DND-41 (cell line): ENCODE results near the gene RALGPS2.

Experiments used
- EZH2 ChIP-seq: IDR thresholded peaks from 3 replicates; pipeline ENCODE4 v1.6.1; 2012; ENCODE audit warnings: borderline replicate concordance, low read depth, mild to moderate bottlenecking, moderate library complexity, low read length, inconsistent platforms; ENCODE audit not compliant: severe bottlenecking
- TF ChIP-seq, protein P1 (sequence below): IDR thresholded peaks from 2 replicates; pipeline ENCODE4 v1.5.1; 2012; ENCODE audit warnings: borderline replicate concordance, low read length, moderate library complexity, mild to moderate bottlenecking; ENCODE audit not compliant: poor library complexity, severe bottlenecking; ENCODE audit errors: extremely low read depth

DNA sequence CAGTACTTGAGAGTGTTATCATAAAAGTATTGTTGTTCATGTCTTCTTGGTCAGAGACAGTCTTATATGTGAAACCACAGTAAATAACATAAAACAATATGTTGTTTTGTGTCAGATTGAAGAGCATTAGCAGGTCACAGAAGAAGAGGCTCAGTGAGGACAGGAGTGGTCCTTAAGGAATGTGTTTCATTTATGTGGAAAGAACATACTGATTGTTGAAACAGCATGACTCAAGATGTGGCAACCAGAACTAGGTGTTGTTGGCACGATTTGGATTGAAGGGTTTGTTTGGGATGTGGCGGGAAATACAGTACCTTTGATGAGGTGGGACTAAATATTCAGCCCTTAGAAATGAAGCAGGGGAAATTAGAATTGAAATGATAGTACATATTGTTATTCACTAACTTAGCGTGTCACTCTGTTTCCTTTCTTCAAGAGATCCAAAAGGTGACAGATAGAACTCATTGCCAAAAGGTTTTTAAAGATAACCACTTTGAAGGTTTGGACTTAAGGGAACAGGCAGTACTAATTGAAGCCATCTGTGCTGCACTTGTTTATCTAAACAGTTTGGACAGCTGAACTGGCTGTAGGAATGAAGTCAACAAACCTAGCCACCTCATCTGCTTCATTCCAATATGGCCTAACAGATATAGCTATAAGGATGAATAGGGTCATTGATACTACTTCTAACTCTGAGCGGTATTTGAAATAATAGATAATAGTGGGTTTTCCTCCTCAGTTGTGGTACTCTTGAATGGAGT lies 14.4 kb downstream of the RALGPS2 start:
- TF ChIP-seq, protein P1, sequence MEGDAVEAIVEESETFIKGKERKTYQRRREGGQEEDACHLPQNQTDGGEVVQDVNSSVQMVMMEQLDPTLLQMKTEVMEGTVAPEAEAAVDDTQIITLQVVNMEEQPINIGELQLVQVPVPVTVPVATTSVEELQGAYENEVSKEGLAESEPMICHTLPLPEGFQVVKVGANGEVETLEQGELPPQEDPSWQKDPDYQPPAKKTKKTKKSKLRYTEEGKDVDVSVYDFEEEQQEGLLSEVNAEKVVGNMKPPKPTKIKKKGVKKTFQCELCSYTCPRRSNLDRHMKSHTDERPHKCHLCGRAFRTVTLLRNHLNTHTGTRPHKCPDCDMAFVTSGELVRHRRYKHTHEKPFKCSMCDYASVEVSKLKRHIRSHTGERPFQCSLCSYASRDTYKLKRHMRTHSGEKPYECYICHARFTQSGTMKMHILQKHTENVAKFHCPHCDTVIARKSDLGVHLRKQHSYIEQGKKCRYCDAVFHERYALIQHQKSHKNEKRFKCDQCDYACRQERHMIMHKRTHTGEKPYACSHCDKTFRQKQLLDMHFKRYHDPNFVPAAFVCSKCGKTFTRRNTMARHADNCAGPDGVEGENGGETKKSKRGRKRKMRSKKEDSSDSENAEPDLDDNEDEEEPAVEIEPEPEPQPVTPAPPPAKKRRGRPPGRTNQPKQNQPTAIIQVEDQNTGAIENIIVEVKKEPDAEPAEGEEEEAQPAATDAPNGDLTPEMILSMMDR = no peak
- no peak for TF ChIP-seq EZH2
